ENCODE data around the gene SMG1.
A peak's percentile ranks its signal among the peaks of the same experiment; 100 is the strongest.
"Not testable (repeated sequence)": the region's sequence is repeated elsewhere in the genome, so short reads cannot be mapped to it uniquely, and the experiment has no call there.

SMG1 gene

GRCh38 chr16:18802767-18803343 is 123.4 kb downstream of the SMG1 start:
- H3K27ac ChIP-seq, result peak overlapping the region; percentile 74
- no peak for DNase-seq (ENCODE audit: low read depth, low spot score)

DNA sequence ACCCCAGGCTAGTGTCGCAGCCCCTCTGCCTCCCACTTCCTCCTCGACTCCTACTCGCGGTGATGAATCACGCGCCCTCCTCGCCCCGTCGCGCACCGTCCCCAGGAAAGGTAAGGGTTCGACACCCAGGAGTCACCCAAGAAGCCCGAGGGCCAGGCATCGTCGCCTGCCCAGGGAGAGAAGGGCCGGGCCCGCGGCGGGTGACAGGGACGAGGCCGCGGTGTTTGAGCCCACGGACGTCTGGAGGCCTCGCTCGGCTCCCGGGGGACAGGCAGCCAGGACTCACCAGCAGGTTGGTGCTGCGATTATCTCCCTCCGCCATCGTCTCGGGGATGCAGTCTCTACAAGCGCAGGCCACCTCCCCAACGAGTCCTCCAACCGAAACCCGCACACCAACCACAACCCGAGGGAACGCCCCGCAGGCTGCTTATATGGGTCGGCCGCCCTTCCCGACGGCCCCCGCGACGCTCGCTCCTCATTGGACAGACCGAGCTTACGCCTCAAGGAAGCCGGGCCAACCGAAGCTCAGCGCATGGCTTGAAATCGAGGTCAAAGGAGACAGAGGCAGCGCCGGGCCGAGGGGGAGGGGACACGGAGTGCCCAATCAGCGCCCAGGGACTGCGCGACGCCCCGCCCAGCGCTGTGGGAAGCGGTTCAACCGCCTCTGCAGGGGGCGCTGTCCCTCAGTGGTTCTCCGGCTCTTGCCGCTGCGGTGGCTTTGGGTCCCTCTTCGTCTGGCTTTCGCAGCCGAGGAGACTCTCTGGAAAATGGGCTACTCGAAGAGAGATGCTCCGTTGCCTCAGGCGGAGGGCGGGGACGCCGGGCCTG is 124.8 kb downstream of the SMG1 start, which contains the start of gene ARL6IP1:
Gene ARL6IP1 (minus strand): TSS at position 405 of the 828 bp plus-strand sequence. CDS start 83 bp downstream, at position 322.
- H3K27ac ChIP-seq, result peak within 1 kb of the TSS; percentile 74
- DNase-seq (ENCODE audit: low read depth, low spot score), result peak; percentile 98

GRCh38 chr16:18800775-18801144 is 125.4 kb downstream of the SMG1 start:
- DNase-seq (ENCODE audit: low read depth, low spot score), result no peak
- H3K27ac ChIP-seq, result peak overlapping the region; percentile 74

GRCh38 chr16:18800293-18800692 is 125.9 kb downstream of the SMG1 start:
- DNase-seq (ENCODE audit: low read depth, low spot score), result no peak
- peak overlapping the region; percentile 74 for H3K27ac ChIP-seq

GRCh38 chr16:18799500-18799899 is 126.7 kb downstream of the SMG1 start:
- H3K27ac ChIP-seq, result no peak overlapping the region
- no peak for DNase-seq (ENCODE audit: low read depth, low spot score)

- no peak overlapping the region for H3K27ac ChIP-seq
- no peak for DNase-seq (ENCODE audit: low read depth, low spot score)
Measured at GRCh38 chr16:18797746-18798145, 128.5 kb downstream of the SMG1 start.

DNA sequence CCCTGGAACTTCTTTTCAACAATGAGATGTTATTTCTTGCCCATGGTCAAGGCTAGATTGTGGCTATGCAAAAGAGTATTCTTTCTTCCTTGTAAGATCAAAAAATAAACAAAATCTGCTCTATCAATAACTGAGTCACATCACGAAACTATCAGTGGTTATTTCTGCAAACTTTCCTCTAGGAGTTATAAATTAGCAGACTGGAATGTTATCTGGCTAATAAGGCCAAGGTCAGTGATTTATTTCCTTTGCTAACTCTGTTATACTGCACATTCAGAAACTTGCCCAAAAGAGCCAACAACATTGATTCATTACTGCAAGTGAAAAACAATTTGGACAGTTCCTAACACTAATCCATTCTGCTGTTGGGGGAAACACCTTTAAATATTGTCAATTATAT is 129.8 kb downstream of the SMG1 start:
- no peak overlapping the region for H3K27ac ChIP-seq
- DNase-seq (ENCODE audit: low read depth, low spot score), result no peak

- H3K27ac ChIP-seq, result no peak overlapping the region
- DNase-seq (ENCODE audit: low read depth, low spot score), result no peak
Measured at GRCh38 chr16:18792836-18793433, 133.3 kb downstream of the SMG1 start.

DNA sequence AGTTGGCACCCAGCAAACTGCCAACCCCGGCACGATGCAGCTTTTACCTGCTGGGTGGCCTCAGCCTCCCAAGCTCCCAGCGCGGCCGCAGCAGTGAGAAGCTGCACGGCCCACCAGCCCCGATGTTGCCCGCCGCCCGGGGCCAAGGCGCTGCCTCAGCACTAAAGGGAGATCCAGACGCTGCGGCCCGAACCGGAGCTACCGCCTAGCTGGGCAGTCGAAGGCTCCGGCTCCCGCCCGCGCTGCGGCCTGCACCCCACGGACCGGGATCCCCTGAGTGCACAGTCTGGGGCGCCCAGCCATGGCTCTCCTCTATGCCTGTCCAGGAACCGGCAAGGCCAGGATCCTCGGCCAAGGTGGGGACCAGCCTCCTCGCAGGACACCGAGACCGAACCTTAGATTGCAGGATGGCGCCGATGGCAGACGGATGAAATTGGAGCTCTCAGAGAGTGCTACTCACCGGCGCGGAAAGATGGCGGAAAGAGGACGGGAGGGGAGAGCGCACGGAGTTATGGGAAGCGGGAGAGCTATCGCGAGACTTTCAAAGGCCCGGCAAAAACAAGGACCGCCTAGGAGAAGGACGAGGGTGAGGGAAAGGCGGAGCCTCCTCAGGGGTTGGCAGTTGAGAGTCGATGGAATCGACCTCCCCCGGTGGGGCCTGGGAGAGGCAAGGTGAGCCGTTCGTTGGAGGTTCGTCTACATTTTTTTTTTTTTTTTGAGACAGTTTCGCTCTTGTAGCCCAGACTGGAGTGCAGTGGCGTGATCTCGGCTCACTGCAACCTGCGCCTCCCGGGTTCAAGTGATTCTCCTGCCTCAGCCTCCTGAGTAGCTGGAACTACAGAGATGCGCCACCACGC is 136.1 kb downstream of the SMG1 start, which contains the start of gene RPS15A:
Gene RPS15A (minus strand): TSS at position 485 of the 857 bp plus-strand sequence. CDS start 1,221 bp downstream, outside the sequence.
- DNase-seq (ENCODE audit: low read depth, low spot score), result peak; percentile 91
- H3K27ac ChIP-seq, result peak within 1 kb of the TSS; percentile 85

DNA sequence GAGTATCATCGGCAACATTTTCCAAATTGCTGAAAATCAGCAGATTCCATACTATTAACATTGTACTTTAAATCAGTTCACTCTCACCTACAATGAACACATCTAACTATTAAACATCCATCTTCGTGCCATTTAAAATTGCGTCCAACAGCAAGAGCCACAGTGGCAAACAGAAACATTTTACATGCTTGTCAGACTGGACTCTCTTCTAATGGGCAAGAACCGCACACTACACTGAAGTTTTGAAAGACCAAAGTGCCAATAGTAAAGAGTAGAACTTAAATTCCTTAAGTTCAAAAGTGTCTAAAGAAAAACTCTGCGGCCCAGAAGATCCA is 136.7 kb downstream of the SMG1 start:
- no peak for DNase-seq (ENCODE audit: low read depth, low spot score)
- peak overlapping the region; percentile 85 for H3K27ac ChIP-seq

DNA sequence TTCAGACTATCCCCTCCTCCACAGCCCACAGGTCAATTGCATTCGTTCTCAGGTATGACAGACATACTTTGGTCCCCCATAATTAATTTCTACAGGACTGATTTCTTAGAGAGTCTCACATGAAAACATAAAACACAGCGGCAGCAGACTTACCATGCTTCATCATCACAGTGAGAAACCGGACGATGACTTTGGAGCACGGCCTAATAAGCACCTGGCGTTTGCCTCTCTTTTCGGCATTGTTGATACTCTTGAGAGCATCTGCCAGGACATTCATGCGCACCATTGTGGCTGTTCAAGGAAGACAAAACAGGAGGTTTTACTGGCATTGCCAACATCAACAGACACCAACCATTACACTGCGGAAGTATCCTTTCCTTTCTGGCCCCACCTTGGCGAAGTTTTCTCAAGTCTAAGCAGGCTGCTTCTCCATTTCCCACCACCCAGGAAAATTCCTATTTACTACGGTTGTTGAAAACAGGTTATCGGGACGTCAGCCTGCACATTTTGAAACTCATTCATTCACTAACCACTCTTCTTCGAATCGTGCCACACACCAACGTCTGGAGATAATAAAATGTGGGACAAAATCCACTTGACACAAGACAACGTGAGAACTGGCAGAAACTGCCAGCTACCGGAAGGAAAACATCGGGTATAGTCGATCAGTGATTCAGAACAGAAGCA is 137.2 kb downstream of the SMG1 start:
- H3K27ac ChIP-seq, result peak overlapping the region; percentile 85
- DNase-seq (ENCODE audit: low read depth, low spot score), result no peak

DNA sequence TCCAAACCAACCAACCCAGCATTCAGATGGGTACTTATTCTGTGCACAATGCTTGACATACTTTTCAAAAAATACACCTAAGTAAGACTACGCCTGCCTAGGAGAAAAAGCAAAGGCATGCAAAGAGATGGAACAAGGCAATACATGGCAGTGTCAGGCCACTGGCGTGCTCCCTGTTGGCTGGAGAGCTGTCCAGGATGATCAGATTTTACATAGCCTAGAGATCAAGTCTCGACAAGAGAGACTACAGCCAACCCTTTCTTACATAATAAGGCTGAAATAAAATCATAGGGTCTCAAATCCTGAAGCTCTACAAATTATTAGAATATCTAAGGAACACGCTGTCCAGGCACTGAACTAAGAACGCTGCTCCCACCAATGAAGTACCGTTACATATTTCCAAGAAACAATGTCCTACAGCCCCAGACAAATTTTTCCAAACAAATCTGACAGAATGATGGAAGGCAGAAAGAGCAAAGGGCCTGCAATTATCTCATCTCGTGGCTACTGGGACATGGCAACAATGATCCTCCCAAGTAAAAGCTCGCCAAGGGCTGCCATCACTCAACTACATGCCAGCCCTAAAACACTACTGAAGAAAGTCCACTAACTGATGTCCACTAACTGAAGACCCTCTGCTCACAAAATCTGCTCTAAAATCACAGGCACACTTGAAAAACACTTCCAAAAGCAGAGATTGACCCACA is 141.1 kb downstream of the SMG1 start:
- H3K27ac ChIP-seq, result peak overlapping the region; percentile 2
- no peak for DNase-seq (ENCODE audit: low read depth, low spot score)

GRCh38 chr16:18783430-18784341 is 142.5 kb downstream of the SMG1 start:
- DNase-seq (ENCODE audit: low read depth, low spot score), result no peak
- peak overlapping the region; percentile 3 for H3K27ac ChIP-seq

- no peak for DNase-seq (ENCODE audit: low read depth, low spot score)
- H3K27ac ChIP-seq, result no peak overlapping the region
Measured at GRCh38 chr16:18782697-18783429, 143.3 kb downstream of the SMG1 start.

- not testable (repeated sequence) for H3K27ac ChIP-seq; DNase-seq (ENCODE audit: low read depth, low spot score)
Measured at GRCh38 chr16:18781232-18781631, 145.0 kb downstream of the SMG1 start.

- H3K27ac ChIP-seq; DNase-seq (ENCODE audit: low read depth, low spot score): not testable (repeated sequence)
Measured at GRCh38 chr16:18780460-18781026, 145.7 kb downstream of the SMG1 start.

- DNase-seq (ENCODE audit: low read depth, low spot score); H3K27ac ChIP-seq: not testable (repeated sequence)
Measured at GRCh38 chr16:18777664-18778063, 148.5 kb downstream of the SMG1 start.

Data from epithelial cell of prostate (primary cell).